H1 (cell line): Measurements from ENCODE around the gene PGLYRP4. TPM values are rescaled to one million over a fixed set of nuclear protein-coding genes. Genes with fewer than 3 reads are reported as not detected.

ENCODE experiments used
- CTCF ChIA-PET: fragments of 300-600 bp; sonication (Branson Sonifier 250); formaldehyde crosslinking; loops from one replicate; lab custom pipeline; 2021; ENCODE audit not compliant: partially characterized antibody; lab: Charles Lee
- POLR2A ChIA-PET: fragments of 300-600 bp; sonication (Branson Sonifier 250); formaldehyde crosslinking; loops from one replicate; lab custom pipeline; 2021; ENCODE audit warnings: inconsistent platforms; ENCODE audit not compliant: partially characterized antibody; lab: Charles Lee
- DNase-seq, 2 experiments: peaks; one replicate each; pipeline versions ENCODE4 v3.0.0 to v3.0.0-alpha.2; 2010 to 2022; ENCODE audit warnings: low spot score in 2 of 2, low read depth in 1 of 2, mixed read lengths in 1 of 2
- FAIRE-seq: peaks from 2 replicates; lab custom pipeline; 2011; peaks lifted over from hg19 to GRCh38; lab: Jason Lieb, UNC
- H2AFZ ChIP-seq: 2 replicates; pipeline ENCODE4 v1.8.1; 2012; ENCODE audit warnings: low read length, inconsistent platforms
- H2AK5ac ChIP-seq: 2 replicates; pipeline ENCODE4 v1.6.1; 2013; ENCODE audit warnings: low read depth, low read length
- H2BK120ac ChIP-seq: replicated peaks from 2 replicates; pipeline ENCODE3; 2013; ENCODE audit warnings: low read depth, low read length, inconsistent platforms
- H2BK12ac ChIP-seq: 2 replicates; pipeline ENCODE4 v1.6.1; 2013; ENCODE audit warnings: low read depth, low read length
- H2BK15ac ChIP-seq: 2 replicates; pipeline ENCODE4 v1.6.1; 2013; ENCODE audit warnings: low read length
- H2BK20ac ChIP-seq: 2 replicates; pipeline ENCODE4 v1.6.1; 2013; ENCODE audit warnings: low read length
- H2BK5ac ChIP-seq: 2 replicates; pipeline ENCODE4 v1.6.1; 2013; ENCODE audit warnings: low read depth, low read length
- H3K14ac ChIP-seq: 2 replicates; pipeline ENCODE4 v1.6.1; 2013; ENCODE audit warnings: inconsistent platforms; ENCODE audit not compliant: insufficient read length
- H3K18ac ChIP-seq: 2 replicates; pipeline ENCODE4 v1.6.1; 2013; ENCODE audit warnings: low read length; ENCODE audit errors: extremely low read depth
- H3K23ac ChIP-seq: 2 replicates; pipeline ENCODE4 v1.6.1; 2013; ENCODE audit warnings: inconsistent platforms; ENCODE audit not compliant: insufficient read length
- H3K23me2 ChIP-seq: 2 replicates; pipeline ENCODE4 v1.6.1; 2013; ENCODE audit warnings: low read depth, low read length
- H3K27ac ChIP-seq: 2 replicates; pipeline ENCODE4 v1.6.1; 2011; ENCODE audit warnings: low read depth, low read length, inconsistent platforms
- H3K27me3 ChIP-seq, 4 experiments: replicated peaks in 1 of 4; 1 replicate in 1 of 4; 2 replicates in 3 of 4; pipeline versions ENCODE4 v1.6.1 to v1.8.1; 2011 to 2013; ENCODE audit warnings: low read length in 3 of 4, mild to moderate bottlenecking in 3 of 4, inconsistent platforms in 2 of 4, mixed read lengths in 2 of 4, moderate library complexity in 1 of 4; ENCODE audit not compliant: control insufficient read depth in 3 of 4, insufficient read depth in 3 of 4; ENCODE audit errors: extremely low read depth in 1 of 4
- H3K36me3 ChIP-seq, 4 experiments: 2 replicates each; pipeline versions ENCODE4 v1.6.1 to v1.8.1; 2011 to 2013; ENCODE audit warnings: mild to moderate bottlenecking in 4 of 4, low read length in 3 of 4, moderate library complexity in 2 of 4, control low read depth in 1 of 4, inconsistent platforms in 1 of 4; ENCODE audit not compliant: insufficient read depth in 4 of 4, control insufficient read depth in 2 of 4
- H3K4ac ChIP-seq: replicated peaks from 2 replicates; pipeline ENCODE3; 2013; ENCODE audit warnings: low read length, low read depth, mixed read lengths, inconsistent platforms; ENCODE audit not compliant: insufficient read length
- H3K4me1 ChIP-seq, 4 experiments: replicated peaks in 1 of 4; 1 replicate in 1 of 4; 2 replicates in 3 of 4; pipeline versions ENCODE4 v1.6.1 to v1.8.1; 2011 to 2013; ENCODE audit warnings: low read length in 3 of 4, inconsistent platforms in 2 of 4, mixed read lengths in 1 of 4; ENCODE audit not compliant: insufficient read depth in 4 of 4, control insufficient read depth in 3 of 4
- H3K4me2 ChIP-seq, 2 experiments: 2 replicates each; pipeline versions ENCODE4 v1.6.1 to v1.8.1; 2011 to 2013; ENCODE audit warnings: low read depth in 2 of 2, low read length in 2 of 2, control low read depth in 1 of 2, inconsistent platforms in 1 of 2, mild to moderate bottlenecking in 1 of 2; ENCODE audit not compliant: insufficient read depth in 1 of 2
- H3K4me3 ChIP-seq, 4 experiments: fragments of 200-600, 300-600 bp in 1 of 4; sonication (generic), shearing (Covaris generic), sonication (Bioruptor Twin) in 1 of 4; 2 replicates each; pipeline versions ENCODE4 v1.5.1 to v1.8.1; 2011 to 2016; ENCODE audit warnings: low read length in 4 of 4, low read depth in 3 of 4, control low read depth in 2 of 4, inconsistent platforms in 2 of 4, mild to moderate bottlenecking in 2 of 4, mixed read lengths in 1 of 4, moderate library complexity in 1 of 4; ENCODE audit not compliant: insufficient read depth in 2 of 4; ENCODE audit errors: extremely low read depth in 1 of 4
- H3K56ac ChIP-seq: replicated peaks from 2 replicates; pipeline ENCODE3; 2013; ENCODE audit warnings: low read depth, mild to moderate bottlenecking, mixed read lengths, low read length, inconsistent platforms; ENCODE audit not compliant: insufficient read length
- H3K79me1 ChIP-seq: 2 replicates; pipeline ENCODE4 v1.6.1; 2013; ENCODE audit warnings: low read depth, low read length, control low read depth
- H3K79me2 ChIP-seq, 2 experiments: 2 replicates each; pipeline versions ENCODE4 v1.6.1 to v1.8.1; 2012 to 2013; ENCODE audit warnings: low read length in 2 of 2, mild to moderate bottlenecking in 2 of 2, inconsistent platforms in 1 of 2; ENCODE audit not compliant: insufficient read depth in 2 of 2, control insufficient read depth in 1 of 2
- H3K9ac ChIP-seq, 4 experiments: replicated peaks in 1 of 4; 1 replicate in 1 of 4; 2 replicates in 3 of 4; pipeline versions ENCODE4 v1.6.1 to v1.8.1; 2011 to 2013; ENCODE audit warnings: low read depth in 3 of 4, low read length in 3 of 4, control low read depth in 2 of 4, mild to moderate bottlenecking in 2 of 4, moderate library complexity in 2 of 4, inconsistent platforms in 1 of 4; ENCODE audit errors: extremely low read depth in 1 of 4
- H3K9me3 ChIP-seq, 2 experiments: 2 replicates each; pipeline versions ENCODE4 v1.6.1 to v1.8.1; 2012 to 2013; ENCODE audit warnings: mild to moderate bottlenecking in 2 of 2, moderate library complexity in 2 of 2, control low read depth in 1 of 2, inconsistent platforms in 1 of 2, low read depth in 1 of 2, low read length in 1 of 2, mixed read lengths in 1 of 2; ENCODE audit not compliant: insufficient read depth in 2 of 2
- H4K20me1 ChIP-seq, 2 experiments: replicated peaks in 1 of 2; 2 replicates each; pipeline versions ENCODE3 to v1.8.1; 2011 to 2013; ENCODE audit warnings: inconsistent platforms in 2 of 2, low read length in 2 of 2, mild to moderate bottlenecking in 1 of 2; ENCODE audit not compliant: insufficient read depth in 2 of 2, control insufficient read depth in 1 of 2
- H4K5ac ChIP-seq: 2 replicates; pipeline ENCODE4 v1.6.1; 2013; ENCODE audit warnings: low read length, low read depth, mixed read lengths, inconsistent platforms; ENCODE audit not compliant: insufficient read length
- H4K8ac ChIP-seq: 2 replicates; pipeline ENCODE4 v1.8.0; 2013; ENCODE audit warnings: mild to moderate bottlenecking, moderate library complexity, low read length, inconsistent platforms; ENCODE audit not compliant: insufficient read depth; ENCODE audit errors: extremely low read depth
- H4K91ac ChIP-seq: replicated peaks from 2 replicates; pipeline ENCODE3; 2013; ENCODE audit warnings: low read length, mixed read lengths, inconsistent platforms; ENCODE audit not compliant: insufficient read length
- CBX8 ChIP-seq: fragments of 300-800, 300-1000 bp; sonication (generic); IDR thresholded peaks from 2 replicates; pipeline ENCODE4 v1.7.1; 2016; ENCODE audit warnings: low read depth, low read length, borderline replicate concordance
- EP300 ChIP-seq, 2 experiments: IDR thresholded peaks; 1 replicate in 1 of 2; 2 replicates in 1 of 2; pipeline ENCODE4 v1.6.1; 2011 to 2012; ENCODE audit warnings: low read depth in 2 of 2, low read length in 2 of 2, mild to moderate bottlenecking in 2 of 2, borderline replicate concordance in 1 of 2, inconsistent platforms in 1 of 2, moderate library complexity in 1 of 2
- POLR2A ChIP-seq, 2 experiments: IDR thresholded peaks; 1 replicate in 1 of 2; 2 replicates in 1 of 2; pipeline ENCODE4 v1.6.1; 2011; ENCODE audit warnings: low read depth in 2 of 2, low read length in 2 of 2, mild to moderate bottlenecking in 2 of 2; ENCODE audit errors: control extremely low read depth in 1 of 2
- RAD21 ChIP-seq, 2 experiments: IDR thresholded peaks in 1 of 2; conservative IDR thresholded peaks in 1 of 2; 2 replicates each; pipeline ENCODE4 v1.6.1; 2011; ENCODE audit warnings: low read depth in 2 of 2, low read length in 2 of 2, improper control_type of control experiment in 1 of 2, inconsistent platforms in 1 of 2, mild to moderate bottlenecking in 1 of 2, moderate library complexity in 1 of 2
- RBBP5 ChIP-seq: IDR thresholded peaks from 2 replicates; pipeline ENCODE4 v1.7.1; 2012; ENCODE audit warnings: low read depth, mild to moderate bottlenecking, inconsistent platforms, low read length, moderate library complexity, borderline replicate concordance
- SIX5 ChIP-seq: IDR thresholded peaks from 2 replicates; pipeline ENCODE4 v1.6.1; 2011; ENCODE audit warnings: mild to moderate bottlenecking, low read depth, low read length
- SP1 ChIP-seq: IDR thresholded peaks from 2 replicates; pipeline ENCODE4 v1.6.1; 2011; ENCODE audit warnings: low read depth, low read length
- TCF12 ChIP-seq: IDR thresholded peaks from 2 replicates; pipeline ENCODE4 v1.6.1; 2011; ENCODE audit warnings: low read depth, mild to moderate bottlenecking, low read length
- USF2 ChIP-seq: IDR thresholded peaks from 2 replicates; pipeline ENCODE4 v1.6.1; 2011; ENCODE audit warnings: low read length, improper control_type of control experiment
- WGBS, 2 experiments: shearing (Covaris generic) in 1 of 2; methylation state at CpG; one replicate each; pipeline versions ENCODE4 v1.1.6 to v1.1.7; 2013 to 2015; ENCODE audit warnings: low lambda C conversion rate in 2 of 2, mixed read lengths in 2 of 2, inconsistent platforms in 1 of 2, low coverage in 1 of 2, missing lambda C conversion rate in 1 of 2; ENCODE audit not compliant: insufficient replicate concordance in 2 of 2, insufficient coverage in 1 of 2, insufficient read length in 1 of 2; ENCODE audit errors: extremely low coverage in 1 of 2, missing lambda C conversion rate in 1 of 2; 5-methylcytosine and 5-hydroxymethylcytosine counted together
- polyA plus RNA-seq, 7 experiments: library from polyadenylated mRNA; depleted of rRNA in 3 of 7; stranded (reverse) in 5 of 7; unstranded in 2 of 7; fragments of >200 nt in 5 of 7; fragments of 200-250 nt in 2 of 7; gene quantifications; 1 replicate in 5 of 7; 2 replicates in 1 of 7; 4 replicates in 1 of 7; pipeline versions ENCODE4 v1.2.1 to v1.2.3, GENCODE V29; 2011 to 2013; ENCODE audit warnings: missing spikeins in 2 of 7, mixed read lengths in 2 of 7
- total RNA-seq: library from RNA; stranded (reverse); fragmentation: NEBNext Ultra II Directional; extraction: Animal tissue kit (Norgen Biotek cat#: 25700); gene quantifications from 2 replicates; pipeline ENCODE4 v1.2.1, GENCODE V29; 2021

The PGLYRP4 gene
- total and polyA plus RNA-seq, 2 of the 8 experiments (the other 6 are each of a cell fraction or from before 2014, with no cell fraction given) = not detected

- ChIA-PET CTCF (interaction anchor here (0.6 to 1.0 kb wide), 2 partner anchors 11 to 16 kb away, joined by 3 read pairs; no protein-coding TSS in a partner anchor), POLR2A (no interaction called here)
- Histone ChIP-seq H2BK20ac (no peak overlapping the region), H3K23me2 (peaks cover 2% of the 10 kb centered on the region; the same call in 1 of the 2 replicates), H4K91ac (no peak overlapping the region), H4K20me1 (no peaks in the 10 kb centered on the region), H2AFZ (no peak overlapping the region), H3K4ac (no peak overlapping the region), H3K14ac (no peak overlapping the region), H3K4me1 (peaks cover 0 to 5% (median 2%) of the 10 kb centered on the region in 4 experiments; a peak in 3 of 7 replicates), H3K9me3 (no peaks in the 10 kb centered on the region), H2BK15ac (no peak overlapping the region), H3K23ac (no peak overlapping the region), H2AK5ac (no peak overlapping the region), H3K4me2 (no peak overlapping the region), H4K5ac (no peak overlapping the region), H4K8ac (no peak overlapping the region), H2BK5ac (no peak overlapping the region), H2BK120ac (no peak overlapping the region), H3K79me2 (no peaks in the 10 kb centered on the region), H3K9ac (no peak overlapping the region; a peak in 1 of 7 replicates), H3K27ac (no peak overlapping the region), H3K4me3 (no peak overlapping the region), H2BK12ac (no peak overlapping the region; the same call in 1 of the 2 replicates), H3K27me3 (no peaks in the 10 kb centered on the region), H3K18ac (no peak overlapping the region), H3K36me3 (no peaks in the 10 kb centered on the region), H3K79me1 (no peaks in the 10 kb centered on the region), H3K56ac (no peak overlapping the region)
- FAIRE-seq (no peak), DNase-seq (no peak)
- WGBS, 2 experiments = 84% methylated on average over 9 of the region's 9 CpGs; no CpG with 5 or more reads in 1 of the 2 experiments
- TF ChIP-seq RBBP5 (no peak), POLR2A (IDR thresholded peaks at IDR 0.05; ENCODE audit: control extremely low read depth in 1 of 2, low read depth in 2 of 2, low read length in 2 of 2) (no peak), SP1 (no peak), SIX5 (no peak), TCF12 (no peak), RAD21 (IDR thresholded peaks at IDR 0.05 in 1 of 2, conservative IDR thresholded peaks at IDR 0.05 in 1 of 2; ENCODE audit: low read depth in 2 of 2, low read length in 2 of 2) (no peak), CBX8 (no peak), USF2 (no peak), EP300 (IDR thresholded peaks at IDR 0.05; ENCODE audit: borderline replicate concordance in 1 of 2, low read depth in 2 of 2, low read length in 2 of 2) (no peak)
These were observed 54.8 kb downstream of the PGLYRP4 start for GRCh38 chr1:153293851-153294250.
